DMS153 (cell line): ENCODE data around the gene BCAP31.
A peak's percentile ranks its signal among the peaks of the same experiment; 100 is the strongest.

ENCODE experiments used
- DNase-seq: peaks from one replicate; lab custom pipeline; 2025; lab: John Stamatoyannopoulos, UW

BCAP31 gene

DNA sequence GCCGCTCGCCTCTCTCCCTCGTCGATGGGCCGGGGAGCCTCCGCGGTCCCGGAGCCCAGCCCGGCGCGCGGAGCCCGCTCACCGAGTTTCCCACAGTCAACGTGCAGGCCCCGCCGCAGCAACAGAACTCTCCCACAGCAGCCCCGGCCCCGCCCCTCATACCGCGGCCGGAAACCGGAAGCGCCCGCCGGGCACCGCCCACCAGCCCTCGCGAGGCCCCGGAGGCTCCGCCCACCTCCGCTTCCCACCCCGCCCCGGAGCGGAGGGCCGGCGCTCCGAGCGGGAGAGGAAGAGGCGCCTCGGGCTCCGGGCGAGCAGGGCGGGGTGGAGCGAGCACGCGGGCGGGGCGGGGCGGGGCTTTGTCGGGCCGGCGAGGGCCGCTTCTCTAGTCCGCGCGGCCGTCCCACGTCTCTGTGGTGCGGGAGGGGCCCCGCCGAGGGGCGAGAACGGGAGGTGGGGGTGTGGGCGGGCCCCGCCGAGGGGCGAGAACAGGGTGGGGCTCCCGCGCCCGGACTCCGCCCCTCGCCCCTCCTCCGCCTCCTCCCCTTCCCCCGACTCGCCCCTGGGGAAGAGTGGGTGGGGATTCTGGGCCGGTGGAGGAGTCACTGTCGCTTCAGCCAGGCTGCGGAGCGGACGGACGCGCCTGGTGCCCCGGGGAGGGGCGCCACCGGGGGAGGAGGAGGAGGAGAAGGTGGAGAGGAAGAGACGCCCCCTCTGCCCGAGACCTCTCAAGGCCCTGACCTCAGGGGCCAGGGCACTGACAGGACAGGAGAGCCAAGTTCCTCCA lies at the start of gene BCAP31, which contains the start of gene ABCD1:
Gene BCAP31, minus strand, starts transcription at position 136 of the 787 bp plus-strand sequence. CDS start 1,143 bp downstream, outside the sequence.
Gene ABCD1, plus strand, starts transcription at position 605 of the 787 bp plus-strand sequence. CDS start 411 bp downstream, outside the sequence.
- peak; percentile 81 for DNase-seq

GRCh38 chrX:153773218-153773611 lies 49.0 kb upstream of the BCAP31 start:
- DNase-seq = no peak

DNA sequence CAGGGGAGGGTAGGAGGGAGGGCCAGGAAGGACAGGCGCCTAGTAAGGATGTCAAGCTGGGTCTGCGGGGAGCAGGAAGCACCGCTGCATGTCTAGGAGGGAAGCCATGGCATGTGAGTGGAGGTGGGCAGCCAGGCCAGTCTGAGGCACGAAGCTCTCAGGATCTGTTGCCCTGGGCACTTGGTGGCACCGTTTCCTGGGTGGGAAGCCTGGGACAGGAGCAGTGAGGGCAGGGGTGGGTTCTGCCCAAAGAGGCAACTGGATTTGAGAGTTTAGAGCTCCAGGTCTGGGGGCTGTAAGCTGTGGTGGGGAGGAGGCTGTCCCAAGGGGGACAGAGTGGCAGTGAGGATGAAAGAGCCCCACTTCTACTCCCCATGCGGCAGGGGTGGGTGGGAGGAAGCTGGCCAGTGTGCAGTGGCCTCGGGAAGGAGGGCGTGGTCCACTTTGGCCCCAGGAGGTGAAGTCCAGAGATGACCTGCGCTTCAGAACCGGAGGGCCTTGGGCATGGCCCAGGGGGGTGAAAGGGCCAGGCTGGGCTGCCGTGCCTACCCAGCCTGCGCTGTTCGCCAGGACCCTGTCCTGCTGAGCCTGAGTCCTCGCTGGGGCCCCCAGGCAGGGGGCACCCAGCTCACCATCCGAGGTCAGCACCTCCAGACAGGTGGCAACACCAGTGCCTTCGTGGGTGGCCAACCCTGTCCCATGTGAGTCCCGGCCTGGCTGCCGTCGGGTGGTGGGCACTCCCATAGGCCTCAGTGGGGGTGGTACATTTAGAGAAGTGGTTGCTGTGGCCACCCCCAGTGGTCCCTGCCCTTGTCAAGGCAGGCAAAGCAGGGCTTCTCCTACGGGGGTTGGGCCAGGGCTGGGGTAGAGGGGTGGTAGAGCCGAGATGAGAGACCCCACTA lies 48.4 kb upstream of the BCAP31 start:
- no peak for DNase-seq

DNA sequence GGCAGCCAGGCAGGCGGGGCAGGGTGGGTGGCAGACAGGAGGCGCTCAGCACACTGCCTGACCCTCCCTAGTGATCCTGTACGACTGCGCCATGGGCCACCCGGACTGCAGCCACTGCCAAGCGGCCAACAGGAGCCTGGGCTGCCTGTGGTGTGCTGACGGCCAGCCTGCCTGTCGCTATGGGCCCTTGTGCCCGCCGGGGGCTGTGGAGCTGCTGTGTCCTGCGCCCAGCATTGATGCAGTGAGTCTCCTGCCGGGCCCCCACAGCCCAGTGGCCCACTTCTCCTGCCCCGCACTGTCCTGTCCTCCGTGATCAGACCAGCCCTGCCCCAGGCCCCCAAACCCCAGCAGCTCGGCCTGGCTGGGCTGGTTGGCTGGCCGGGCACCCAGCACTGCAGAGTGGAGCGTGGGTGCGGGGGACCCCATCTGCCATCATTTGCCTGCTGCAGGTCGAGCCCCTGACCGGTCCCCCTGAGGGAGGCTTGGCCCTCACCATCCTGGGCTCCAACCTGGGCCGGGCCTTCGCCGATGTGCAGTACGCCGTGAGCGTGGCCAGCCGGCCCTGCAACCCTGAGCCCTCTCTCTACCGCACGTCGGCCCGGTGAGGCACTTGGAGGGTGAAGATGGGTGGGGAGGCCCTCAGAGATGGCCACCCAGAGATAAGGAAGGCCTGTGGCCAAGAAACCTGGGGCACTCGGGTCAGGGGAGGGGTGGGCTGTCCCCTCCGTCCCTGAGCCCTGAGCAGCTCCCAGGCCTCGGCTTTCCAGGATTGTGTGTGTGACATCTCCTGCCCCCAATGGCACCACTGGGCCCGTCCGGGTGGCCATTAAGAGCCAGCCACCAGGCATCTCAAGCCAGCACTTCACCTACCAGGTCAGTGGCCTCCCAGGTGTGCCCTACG lies 47.5 kb upstream of the BCAP31 start:
- no peak for DNase-seq

- no peak for DNase-seq
These were observed 46.6 kb upstream of the BCAP31 start for GRCh38 chrX:153770601-153771414.

GRCh38 chrX:153769865-153770600 lies 45.8 kb upstream of the BCAP31 start:
- no peak for DNase-seq

DNA sequence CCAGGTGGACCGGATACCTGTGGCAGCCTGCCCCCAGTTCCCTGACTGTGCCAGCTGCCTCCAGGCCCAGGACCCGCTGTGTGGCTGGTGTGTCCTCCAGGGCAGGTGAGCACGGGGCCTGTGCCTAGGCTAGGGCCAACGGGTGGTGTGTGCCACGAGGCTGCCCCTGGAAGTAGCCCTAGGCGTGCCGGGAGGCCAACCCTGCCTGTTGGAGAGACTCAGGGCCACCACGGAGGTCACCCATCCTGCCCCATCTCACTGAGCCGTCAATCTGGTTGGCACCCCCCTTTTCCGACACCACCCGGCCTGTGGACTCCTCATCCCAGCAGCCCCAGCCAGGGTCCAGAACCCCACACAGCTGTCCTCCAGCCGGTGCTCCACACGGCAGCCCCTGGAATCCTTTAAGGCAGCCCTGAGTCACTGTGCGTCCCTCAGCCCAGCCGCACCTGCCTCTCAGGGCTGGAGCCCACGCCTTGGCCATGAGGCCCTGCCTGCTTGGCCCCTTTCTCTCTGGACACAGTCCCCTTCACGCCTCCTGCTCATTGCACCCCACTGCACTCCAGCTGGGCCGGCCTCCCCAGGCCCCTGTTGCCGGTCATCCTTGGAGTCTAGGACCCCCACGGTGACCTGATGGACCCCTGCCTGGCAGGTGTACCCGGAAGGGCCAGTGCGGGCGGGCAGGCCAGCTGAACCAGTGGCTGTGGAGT lies 45.1 kb upstream of the BCAP31 start:
- DNase-seq = no peak

DNA sequence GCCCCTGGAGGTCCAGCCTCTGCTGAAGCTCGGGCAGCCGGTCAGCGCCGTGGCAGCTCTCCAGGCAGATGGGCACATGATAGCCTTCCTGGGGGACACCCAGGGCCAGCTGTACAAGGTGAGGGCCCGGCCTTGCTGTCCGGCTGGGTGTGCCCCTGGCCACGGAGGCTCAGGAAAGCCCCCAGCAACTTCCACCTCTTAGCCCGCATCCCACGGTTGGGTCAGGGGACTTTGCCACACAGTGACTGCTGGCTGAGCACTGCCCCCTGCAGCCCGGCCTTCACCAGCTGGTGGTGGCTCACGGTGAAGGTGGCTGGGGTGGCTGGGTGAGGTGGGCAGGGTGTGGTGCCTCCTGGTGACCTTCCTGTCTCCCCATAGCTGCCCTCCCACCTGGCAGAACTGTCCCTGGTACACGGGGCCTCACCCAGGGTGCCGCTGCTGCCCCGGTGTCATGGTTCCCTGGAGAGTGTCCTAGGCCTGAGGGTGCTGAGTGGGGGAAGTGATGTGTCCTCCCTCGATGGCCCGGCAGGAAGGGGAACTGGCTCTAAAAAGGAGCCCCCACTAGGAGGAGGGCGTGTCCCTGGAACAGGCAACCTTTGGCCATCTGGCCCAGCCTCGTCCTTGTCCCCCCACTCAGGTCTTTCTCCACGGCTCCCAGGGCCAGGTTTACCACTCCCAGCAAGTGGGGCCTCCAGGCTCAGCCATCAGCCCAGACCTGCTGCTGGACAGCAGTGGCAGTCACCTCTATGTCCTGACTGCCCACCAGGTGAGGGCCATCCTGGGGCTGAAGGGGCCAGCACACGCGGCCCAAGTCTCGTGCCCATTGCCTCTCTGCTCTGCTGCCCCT lies 44.3 kb upstream of the BCAP31 start:
- no peak for DNase-seq

DNA sequence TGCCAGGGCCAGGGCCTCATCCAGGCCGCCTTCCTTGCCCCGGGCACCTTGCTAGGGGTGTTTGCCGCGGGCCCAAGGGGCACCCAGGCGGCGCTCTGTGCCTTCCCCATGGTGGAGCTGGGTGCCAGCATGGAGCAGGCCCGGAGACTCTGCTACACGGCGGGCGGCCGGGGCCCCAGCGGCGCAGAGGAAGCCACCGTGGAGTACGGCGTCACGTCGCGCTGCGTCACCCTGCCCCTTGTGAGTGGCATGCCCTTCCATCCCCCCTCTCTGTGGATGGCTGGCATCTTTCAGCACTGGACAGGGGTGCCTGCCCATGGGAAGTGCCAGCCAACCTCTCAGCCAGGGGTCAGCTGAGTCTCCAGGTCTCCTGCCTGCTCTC lies 43.5 kb upstream of the BCAP31 start:
- DNase-seq = no peak

DNA sequence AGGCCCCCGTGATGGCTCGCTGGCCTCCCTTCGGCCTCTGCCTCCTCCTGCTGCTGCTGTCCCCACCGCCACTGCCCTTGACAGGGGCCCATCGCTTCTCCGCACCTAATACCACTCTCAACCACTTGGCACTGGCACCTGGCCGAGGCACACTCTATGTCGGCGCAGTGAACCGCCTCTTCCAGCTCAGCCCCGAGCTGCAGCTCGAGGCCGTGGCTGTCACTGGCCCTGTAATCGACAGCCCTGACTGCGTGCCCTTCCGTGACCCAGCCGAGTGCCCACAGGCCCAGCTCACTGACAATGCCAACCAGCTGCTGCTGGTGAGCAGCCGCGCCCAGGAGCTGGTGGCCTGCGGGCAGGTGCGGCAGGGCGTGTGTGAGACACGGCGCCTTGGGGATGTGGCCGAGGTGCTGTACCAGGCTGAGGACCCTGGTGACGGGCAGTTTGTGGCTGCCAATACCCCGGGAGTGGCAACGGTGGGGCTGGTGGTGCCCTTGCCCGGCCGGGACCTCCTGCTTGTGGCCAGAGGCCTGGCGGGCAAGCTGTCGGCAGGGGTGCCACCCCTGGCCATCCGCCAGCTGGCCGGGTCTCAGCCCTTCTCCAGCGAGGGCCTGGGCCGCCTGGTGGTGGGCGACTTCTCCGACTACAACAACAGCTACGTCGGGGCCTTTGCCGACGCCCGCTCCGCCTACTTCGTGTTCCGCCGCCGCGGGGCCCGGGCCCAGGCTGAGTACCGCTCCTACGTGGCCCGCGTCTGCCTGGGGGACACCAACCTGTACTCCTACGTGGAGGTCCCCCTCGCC lies 42.9 kb upstream of the BCAP31 start:
- DNase-seq = no peak

DNA sequence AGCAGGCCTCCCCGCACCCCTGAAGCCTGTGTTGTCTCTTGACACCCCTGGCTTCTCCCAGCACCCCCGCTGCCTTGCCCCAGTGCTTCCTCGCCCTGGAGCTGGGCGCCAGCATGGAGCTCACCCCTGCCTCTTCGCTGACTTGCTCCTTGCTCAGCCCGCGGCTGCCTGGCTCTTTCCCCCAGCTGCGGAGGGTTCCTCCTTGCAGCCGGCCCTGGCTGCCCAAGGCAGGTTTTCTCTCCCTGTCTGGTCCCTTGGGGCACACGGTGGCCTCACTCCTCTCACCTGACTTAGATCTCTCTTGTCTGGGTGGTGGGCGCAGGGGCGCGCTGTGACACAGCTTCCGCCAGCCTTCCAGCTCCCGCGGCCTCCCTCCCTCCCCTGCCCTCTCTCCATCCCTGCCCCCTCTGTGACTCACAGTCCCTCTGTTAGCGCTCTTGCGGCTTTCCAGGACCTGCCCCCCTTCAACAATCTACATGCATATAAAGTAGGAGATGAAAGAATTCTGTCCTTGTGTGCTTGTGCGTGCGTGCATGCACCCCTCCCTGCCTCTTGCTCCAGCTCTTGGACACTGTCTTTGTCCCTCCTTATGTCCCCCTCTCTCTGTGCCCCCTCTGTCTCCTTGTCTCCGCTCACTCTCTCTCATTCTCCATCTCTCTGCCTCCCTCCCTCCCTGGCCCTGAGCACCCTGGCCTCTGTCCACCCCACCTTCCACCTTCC lies 42.1 kb upstream of the BCAP31 start:
- DNase-seq = peak; percentile 63

DNA sequence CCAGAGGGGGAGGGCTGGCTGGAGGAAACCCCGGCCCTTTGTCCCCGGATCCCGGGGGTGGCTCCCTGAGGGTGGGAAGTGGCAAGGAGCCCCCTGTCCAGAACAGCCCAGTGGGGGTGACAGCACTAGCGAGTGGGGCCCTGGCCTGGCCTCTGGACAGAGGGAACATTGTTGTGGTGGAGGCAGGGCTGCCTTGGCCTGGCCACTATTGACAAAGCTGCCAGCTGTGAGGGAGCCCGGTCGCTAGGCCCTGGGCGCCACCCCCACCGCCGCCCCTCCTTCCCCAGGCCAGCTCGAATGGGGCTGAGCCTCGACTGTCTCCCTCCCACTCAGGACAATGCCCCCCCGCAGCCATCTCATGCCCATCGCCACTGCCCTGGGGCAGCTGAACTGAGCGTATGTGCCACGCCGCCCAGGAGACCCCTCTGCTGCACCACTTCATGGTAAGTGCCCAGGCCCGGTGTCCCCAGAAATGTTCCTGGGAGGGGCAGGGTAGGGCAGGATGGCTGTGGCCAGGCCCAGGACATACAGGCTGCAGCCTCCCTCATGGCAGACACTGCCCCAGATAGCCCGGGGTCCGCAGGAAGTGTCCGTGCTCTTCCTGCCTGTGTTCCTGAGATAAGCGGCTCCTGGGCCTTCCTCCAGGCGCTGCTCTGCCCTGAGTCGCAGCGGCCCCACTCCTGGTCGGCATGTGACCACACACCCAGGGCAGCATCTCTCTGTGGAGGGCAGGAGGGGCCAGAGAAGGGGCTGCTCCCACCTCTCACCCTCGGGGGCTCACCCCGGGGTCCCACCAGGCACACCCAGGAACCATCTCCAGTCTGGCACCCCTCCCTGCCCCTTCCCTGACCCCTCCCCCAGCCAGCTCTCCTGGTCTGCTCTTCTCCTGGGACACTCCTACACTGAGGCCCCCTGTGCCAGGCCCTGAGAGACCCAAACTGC lies 41.2 kb upstream of the BCAP31 start:
- no peak for DNase-seq

GRCh38 chrX:153764786-153765137 lies 40.6 kb upstream of the BCAP31 start:
- no peak for DNase-seq

DNA sequence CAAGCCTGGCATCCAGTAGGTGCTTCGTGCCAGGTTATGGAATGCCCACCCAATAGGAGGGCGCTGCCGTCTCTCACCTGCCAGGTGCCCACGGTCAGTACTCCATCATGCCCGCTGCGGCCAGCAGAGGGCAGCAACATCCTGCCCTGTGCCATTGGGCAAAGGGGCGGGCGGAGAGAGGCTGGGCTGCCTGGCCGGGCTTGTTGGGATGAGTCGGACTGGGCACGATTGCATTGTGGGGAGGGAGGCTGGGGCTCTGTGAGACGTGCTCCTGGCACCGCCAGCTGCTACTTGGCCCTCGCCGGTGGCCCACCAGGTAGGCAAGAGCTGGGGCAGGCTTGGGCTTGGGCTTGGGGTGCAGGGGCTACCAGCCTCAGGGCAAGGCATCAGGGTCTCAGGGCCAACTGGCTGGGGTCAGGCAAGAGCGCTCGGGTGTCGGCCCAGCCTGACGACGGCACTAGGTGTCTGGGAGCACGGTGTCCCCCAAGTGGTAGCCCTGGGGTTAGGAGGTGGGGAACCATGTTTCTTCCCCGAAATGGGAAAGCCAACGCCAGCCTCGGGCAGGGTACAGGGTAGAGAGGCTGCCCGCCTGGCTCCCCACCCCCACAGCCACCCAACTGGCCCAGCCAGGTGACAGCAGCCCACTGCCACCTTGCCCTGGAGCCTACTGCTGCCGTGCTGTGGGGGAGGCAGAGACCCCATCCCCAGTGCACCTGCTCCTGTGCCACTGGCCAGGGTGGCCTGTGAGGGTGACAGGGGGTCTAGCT lies 40.0 kb upstream of the BCAP31 start, which contains the start of gene PLXNB3:
Gene PLXNB3, plus strand, starts transcription at position 261 of the 767 bp plus-strand sequence. CDS start 1,287 bp downstream, outside the sequence.
- peak; percentile 75 for DNase-seq

- no peak for DNase-seq
These were observed 39.2 kb upstream of the BCAP31 start for GRCh38 chrX:153763298-153763932.
